GM18868 (cell line): ENCODE data around the gene IGHMBP2.
A peak's percentile ranks its signal among the peaks of the same experiment; 100 is the strongest.

Experiments
- ATAC-seq: cut with Tn5 transposase; IDR thresholded peaks from one replicate; pipeline ENCODE4 v1.9.1; 2021; ENCODE audit warnings: mild to moderate bottlenecking, moderate library complexity; ENCODE audit not compliant: unreplicated experiment

IGHMBP2 gene

GRCh38 chr11:68889948-68890446 is 13.7 kb upstream of the IGHMBP2 start:
- ATAC-seq = no peak

- no peak for ATAC-seq
Observed at GRCh38 chr11:68890490-68891231, 13.0 kb upstream of the IGHMBP2 start.

- ATAC-seq = no peak
Observed at GRCh38 chr11:68891351-68891948, 12.2 kb upstream of the IGHMBP2 start.

- no peak for ATAC-seq
Observed at GRCh38 chr11:68892576-68892975, 11.1 kb upstream of the IGHMBP2 start.

GRCh38 chr11:68893282-68893681 is 10.4 kb upstream of the IGHMBP2 start:
- no peak for ATAC-seq

- no peak for ATAC-seq
Observed at GRCh38 chr11:68896171-68896959, 7.3 kb upstream of the IGHMBP2 start.

GRCh38 chr11:68897441-68897840 is 6.2 kb upstream of the IGHMBP2 start:
- no peak for ATAC-seq

GRCh38 chr11:68900835-68901381 is 2.8 kb upstream of the IGHMBP2 start:
- no peak for ATAC-seq

GRCh38 chr11:68904248-68904847 is 657 bp downstream of the IGHMBP2 start:
- peak; percentile 13 for ATAC-seq

- no peak for ATAC-seq
Observed at GRCh38 chr11:68905421-68906360, 2.0 kb downstream of the IGHMBP2 start.

GRCh38 chr11:68908273-68908672 is 4.6 kb downstream of the IGHMBP2 start:
- no peak for ATAC-seq

- no peak for ATAC-seq
Observed at GRCh38 chr11:68910965-68911364, 7.3 kb downstream of the IGHMBP2 start.

GRCh38 chr11:68911731-68912130 is 8.0 kb downstream of the IGHMBP2 start:
- no peak for ATAC-seq

- ATAC-seq = no peak
Observed at GRCh38 chr11:68912254-68912653, 8.6 kb downstream of the IGHMBP2 start.

- no peak for ATAC-seq
Observed at GRCh38 chr11:68913188-68913587, 9.5 kb downstream of the IGHMBP2 start.

- ATAC-seq = no peak
Observed at GRCh38 chr11:68914761-68915160, 11.1 kb downstream of the IGHMBP2 start.

GRCh38 chr11:68916439-68916838 is 12.7 kb downstream of the IGHMBP2 start:
- no peak for ATAC-seq

- no peak for ATAC-seq
Observed at GRCh38 chr11:68923614-68924013, 19.9 kb downstream of the IGHMBP2 start.

- ATAC-seq = no peak
Observed at GRCh38 chr11:68924073-68924925, 20.6 kb downstream of the IGHMBP2 start.
